Stimulated activated CD4-positive, alpha-beta T cell treated with anti-CD3 and anti-CD28 coated beads, Interleukin-4, amount 100 ng/mL, for 24 hours (primary cell): ENCODE measurements around the gene ZNF821.
"Not testable (repeated sequence)": the region's sequence is repeated elsewhere in the genome, so short reads cannot be mapped to it uniquely, and the experiment has no call there.

ENCODE experiments used
- DNase-seq: peaks from one replicate; pipeline ENCODE4 v3.0.0-alpha.2; 2020

Gene ZNF821

GRCh38 chr16:71899171-71899570, 15.2 kb upstream of the ZNF821 start:
- DNase-seq: no peak

GRCh38 chr16:71896764-71897368, 12.9 kb upstream of the ZNF821 start:
- DNase-seq: no peak

- DNase-seq: no peak
Measured at GRCh38 chr16:71895679-71896365, 11.8 kb upstream of the ZNF821 start.

GRCh38 chr16:71894921-71895678, 11.1 kb upstream of the ZNF821 start, which contains the start of gene IST1:
Gene IST1, plus strand, starts transcription at chr16:71895531. Its CDS starts 20,110 bp downstream, at chr16:71915641.
- DNase-seq: peak; percentile 98

- DNase-seq: peak; percentile 27
Measured at GRCh38 chr16:71894229-71894920, 10.4 kb upstream of the ZNF821 start.

GRCh38 chr16:71893888-71894228, 9.9 kb upstream of the ZNF821 start:
- DNase-seq: no peak

- no peak for DNase-seq
Measured at GRCh38 chr16:71889147-71889546, 5.2 kb upstream of the ZNF821 start.

- no peak for DNase-seq
Measured at GRCh38 chr16:71885261-71885650, 1.3 kb upstream of the ZNF821 start.

GRCh38 chr16:71883168-71883848, 674 bp downstream of the ZNF821 start:
- peak; percentile 54 for DNase-seq

- DNase-seq: peak; percentile 85
Measured at GRCh38 chr16:71882505-71883167, 1.3 kb downstream of the ZNF821 start.

- DNase-seq: no peak
Measured at GRCh38 chr16:71880176-71880575, 3.8 kb downstream of the ZNF821 start.

GRCh38 chr16:71878911-71879310, 5.1 kb downstream of the ZNF821 start:
- DNase-seq: no peak

- no peak for DNase-seq
Measured at GRCh38 chr16:71873199-71873598, 10.8 kb downstream of the ZNF821 start.

GRCh38 chr16:71870818-71871217, 13.2 kb downstream of the ZNF821 start:
- DNase-seq: no peak

- no peak for DNase-seq
Measured at GRCh38 chr16:71869089-71869488, 14.9 kb downstream of the ZNF821 start.

GRCh38 chr16:71867939-71868338, 16.0 kb downstream of the ZNF821 start:
- DNase-seq: no peak

GRCh38 chr16:71867175-71867574, 16.8 kb downstream of the ZNF821 start:
- DNase-seq: not testable (repeated sequence)

- DNase-seq: no peak
Measured at GRCh38 chr16:71865173-71865863, 18.7 kb downstream of the ZNF821 start.

- DNase-seq: no peak
Measured at GRCh38 chr16:71863995-71864394, 20.0 kb downstream of the ZNF821 start.

- DNase-seq: no peak
Measured at GRCh38 chr16:71859762-71860521, 24.0 kb downstream of the ZNF821 start.
